SK-N-SH (cell line): ENCODE data around the gene OR5W2. TPM values are rescaled to one million over a fixed set of nuclear protein-coding genes. Genes with fewer than 3 reads are reported as not detected.
"Not testable (repeated sequence)": the region's sequence is repeated elsewhere in the genome, so short reads cannot be mapped to it uniquely, and the experiment has no call there.

Experiments
- CTCF ChIA-PET: fragments of 300-600, 350-600 bp; formaldehyde crosslinking; extraction: SDS; loops from one replicate; lab custom pipeline; 2021; lab: Yijun Ruan, JAX
- POLR2A ChIA-PET: fragments of 350-600 bp; sonication (Branson Sonifier 250); formaldehyde crosslinking; extraction: SDS; loops from one replicate; lab custom pipeline; 2020; ENCODE audit warnings: antibody characterized with exemption, inconsistent platforms; lab: Yijun Ruan, JAX
- DNase-seq: peaks from one replicate; pipeline ENCODE4 v3.0.0; 2012
- H2AFZ ChIP-seq: fragments of 200-600 bp; sonication (generic); 2 replicates; pipeline ENCODE4 v1.8.1; 2016; ENCODE audit warnings: antibody characterized with exemption, mild to moderate bottlenecking, low read depth
- H3F3A ChIP-seq: fragments of 200-600 bp; sonication (generic); replicated peaks from 2 replicates; pipeline ENCODE3; 2016; ENCODE audit warnings: antibody characterized with exemption, mild to moderate bottlenecking; ENCODE audit not compliant: insufficient read depth
- H3K27ac ChIP-seq, 2 experiments: fragments of 200-500 bp in 1 of 2; fragments of 200-600 bp in 1 of 2; sonication (Bioruptor generic) in 1 of 2; sonication (generic), shearing (Covaris generic) in 1 of 2; 2 replicates each; pipeline versions ENCODE4 v1.5.1 to v1.6.1; 2014 to 2016; ENCODE audit warnings: low read depth in 2 of 2, inconsistent platforms in 1 of 2, low read length in 1 of 2, mild to moderate bottlenecking in 1 of 2, mixed read lengths in 1 of 2
- H3K27me3 ChIP-seq: fragments of 200-600 bp; sonication (generic), shearing (Covaris generic); 2 replicates; pipeline ENCODE4 v1.6.1; 2016; ENCODE audit warnings: mixed run types; ENCODE audit not compliant: insufficient read depth
- H3K36me3 ChIP-seq, 2 experiments: fragments of 200-500 bp in 1 of 2; fragments of 200-600 bp in 1 of 2; sonication (Bioruptor generic) in 1 of 2; sonication (generic) in 1 of 2; replicated peaks in 1 of 2; 2 replicates each; pipeline versions ENCODE3 to v1.5.1; 2014 to 2016; ENCODE audit warnings: low read length in 1 of 2, mild to moderate bottlenecking in 1 of 2; ENCODE audit not compliant: insufficient read depth in 2 of 2, control insufficient read depth in 1 of 2
- H3K4me1 ChIP-seq, 2 experiments: fragments of 200-500 bp in 1 of 2; fragments of 200-600 bp in 1 of 2; sonication (Bioruptor generic) in 1 of 2; sonication (generic), shearing (Covaris generic) in 1 of 2; 2 replicates each; pipeline versions ENCODE4 v1.5.1 to v1.6.1; 2014 to 2016; ENCODE audit warnings: low read depth in 1 of 2, low read length in 1 of 2, mixed run types in 1 of 2; ENCODE audit not compliant: insufficient read depth in 2 of 2, control insufficient read depth in 1 of 2
- H3K4me2 ChIP-seq: fragments of 200-600 bp; sonication (generic), shearing (Covaris generic); 2 replicates; pipeline ENCODE4 v1.6.1; 2017; ENCODE audit warnings: mixed run types
- H3K4me3 ChIP-seq, 2 experiments: fragments of 200-500 bp in 1 of 2; fragments of 200-600 bp in 1 of 2; sonication (Bioruptor generic) in 1 of 2; sonication (generic), shearing (Covaris generic) in 1 of 2; 2 replicates each; pipeline versions ENCODE4 v1.5.1 to v1.8.1; 2014 to 2016; ENCODE audit warnings: low read depth in 2 of 2, inconsistent platforms in 1 of 2, low read length in 1 of 2, mild to moderate bottlenecking in 1 of 2, mixed read lengths in 1 of 2, moderate library complexity in 1 of 2
- H3K79me2 ChIP-seq: fragments of 200-600 bp; sonication (generic); 2 replicates; pipeline ENCODE4 v1.8.1; 2017; ENCODE audit warnings: mild to moderate bottlenecking; ENCODE audit not compliant: insufficient read depth
- H3K9ac ChIP-seq: fragments of 200-600 bp; sonication (generic); 2 replicates; pipeline ENCODE4 v1.6.1; 2017; ENCODE audit warnings: mixed run types
- H3K9me2 ChIP-seq: fragments of 200-600 bp; sonication (generic); 2 replicates; pipeline ENCODE4 v1.6.1; 2017; ENCODE audit warnings: mixed run types
- H3K9me3 ChIP-seq: fragments of 200-600 bp; sonication (generic); 2 replicates; pipeline ENCODE4 v1.6.1; 2017; ENCODE audit warnings: mixed run types, mild to moderate bottlenecking, moderate library complexity
- H4K20me1 ChIP-seq: fragments of 200-600 bp; sonication (generic); 2 replicates; pipeline ENCODE4 v1.6.1; 2017; ENCODE audit warnings: mild to moderate bottlenecking, mixed run types; ENCODE audit not compliant: insufficient read depth
- ELF1 ChIP-seq: IDR thresholded peaks from 2 replicates; pipeline ENCODE4 v1.4.0; 2012
- EP300 ChIP-seq, 2 experiments: IDR thresholded peaks; 2 replicates each; pipeline versions ENCODE4 v1.4.0 to v1.6.1; 2012; ENCODE audit warnings: borderline replicate concordance in 1 of 2, low read depth in 1 of 2, low read length in 1 of 2
- WGBS: methylation state at CpG from one replicate; pipeline ENCODE4 v1.1.6; 2017; ENCODE audit warnings: low lambda C conversion rate; 5-methylcytosine and 5-hydroxymethylcytosine counted together
- polyA plus RNA-seq, 3 experiments: library from polyadenylated mRNA; depleted of rRNA; stranded (reverse); fragments of >200 nt; gene quantifications; 2 replicates each; pipeline ENCODE4 v1.2.3, GENCODE V29; 2012
- TF ChIP-seq, protein P1 (sequence below): fragments of 200-600 bp; sonication (generic); IDR thresholded peaks from 2 replicates; pipeline ENCODE4 v1.6.1; 2017; ENCODE audit warnings: antibody characterized with exemption, mild to moderate bottlenecking, moderate library complexity

OR5W2 gene
- polyA plus RNA-seq, 1 of the 3 experiments (the other 2 are of a cell fraction) = not detected

DNA sequence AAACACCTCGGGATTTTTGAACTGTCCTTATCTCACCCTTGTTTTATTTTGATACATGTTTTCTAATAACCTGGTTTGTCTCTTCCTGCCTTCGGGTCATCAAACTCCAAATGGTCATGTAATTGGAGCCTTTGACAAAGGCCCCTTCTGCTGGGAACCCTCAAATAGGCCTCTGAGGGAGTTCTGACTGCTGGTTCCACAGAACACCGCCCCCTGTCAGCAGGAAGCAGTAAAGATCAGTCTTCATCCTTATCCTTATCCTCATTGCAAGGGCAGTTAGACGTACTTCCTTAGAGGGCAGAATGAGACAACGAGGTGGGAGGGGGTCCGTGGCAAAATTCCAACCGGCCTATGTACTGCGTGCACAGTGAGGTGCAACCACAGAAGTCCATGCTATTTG is 19.2 kb downstream of the OR5W2 start:
- ChIA-PET CTCF (interaction anchor here (1.5 kb wide), 1 partner anchor 68 kb away, joined by 3 read pairs; the partner anchor contains the start of gene OR5L2), POLR2A (no interaction called here)
- H3K27ac ChIP-seq = no peak overlapping the region
- DNase-seq = peak; percentile 4
- no peaks in the 10 kb centered on the region for H4K20me1 ChIP-seq
- WGBS = 21% methylated on average over 8 of the region's 8 CpGs
- H3K4me3 ChIP-seq = no peak overlapping the region
- no peaks in the 10 kb centered on the region for H3K27me3 ChIP-seq
- no peak overlapping the region for H2AFZ ChIP-seq
- no peaks in the 10 kb centered on the region for H3K79me2 ChIP-seq
- H3K9me2 ChIP-seq = no peaks in the 10 kb centered on the region
- no peak overlapping the region for H3K9ac ChIP-seq
- no peaks in the 10 kb centered on the region for H3K36me3 ChIP-seq
- H3K9me3 ChIP-seq = no peaks in the 10 kb centered on the region
- no peaks in the 10 kb centered on the region for H3F3A ChIP-seq
- TF ChIP-seq, protein P1, sequence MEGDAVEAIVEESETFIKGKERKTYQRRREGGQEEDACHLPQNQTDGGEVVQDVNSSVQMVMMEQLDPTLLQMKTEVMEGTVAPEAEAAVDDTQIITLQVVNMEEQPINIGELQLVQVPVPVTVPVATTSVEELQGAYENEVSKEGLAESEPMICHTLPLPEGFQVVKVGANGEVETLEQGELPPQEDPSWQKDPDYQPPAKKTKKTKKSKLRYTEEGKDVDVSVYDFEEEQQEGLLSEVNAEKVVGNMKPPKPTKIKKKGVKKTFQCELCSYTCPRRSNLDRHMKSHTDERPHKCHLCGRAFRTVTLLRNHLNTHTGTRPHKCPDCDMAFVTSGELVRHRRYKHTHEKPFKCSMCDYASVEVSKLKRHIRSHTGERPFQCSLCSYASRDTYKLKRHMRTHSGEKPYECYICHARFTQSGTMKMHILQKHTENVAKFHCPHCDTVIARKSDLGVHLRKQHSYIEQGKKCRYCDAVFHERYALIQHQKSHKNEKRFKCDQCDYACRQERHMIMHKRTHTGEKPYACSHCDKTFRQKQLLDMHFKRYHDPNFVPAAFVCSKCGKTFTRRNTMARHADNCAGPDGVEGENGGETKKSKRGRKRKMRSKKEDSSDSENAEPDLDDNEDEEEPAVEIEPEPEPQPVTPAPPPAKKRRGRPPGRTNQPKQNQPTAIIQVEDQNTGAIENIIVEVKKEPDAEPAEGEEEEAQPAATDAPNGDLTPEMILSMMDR = peak; percentile 30; the same call in 1 of the 2 replicates
- TF ChIP-seq ELF1 (no peak), EP300 (IDR thresholded peaks at IDR 0.05; ENCODE audit: borderline replicate concordance in 1 of 2, low read depth in 1 of 2, low read length in 1 of 2) (no peak)
- H3K4me2 ChIP-seq = no peak overlapping the region
- no peaks in the 10 kb centered on the region for H3K4me1 ChIP-seq

DNA sequence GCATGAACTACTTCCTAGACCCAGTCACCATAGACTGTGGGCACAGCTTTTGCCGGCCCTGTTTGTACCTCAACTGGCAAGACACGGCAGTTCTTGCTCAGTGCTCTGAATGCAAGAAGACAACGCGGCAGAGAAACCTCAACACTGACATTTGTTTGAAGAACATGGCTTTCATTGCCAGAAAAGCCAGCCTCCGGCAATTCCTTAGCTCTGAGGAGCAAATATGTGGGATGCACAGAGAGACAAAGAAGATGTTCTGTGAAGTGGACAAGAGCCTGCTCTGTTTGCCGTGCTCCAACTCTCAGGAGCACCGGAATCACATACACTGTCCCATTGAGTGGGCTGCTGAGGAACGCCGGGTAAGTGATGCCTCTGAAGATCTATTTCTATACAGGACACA is 28.9 kb downstream of the OR5W2 start:
- H3K4me2 ChIP-seq, CTCF ChIA-PET, H3K9me3 ChIP-seq, H3K36me3 ChIP-seq, H3K4me1 ChIP-seq, H3K27me3 ChIP-seq, H3K4me3 ChIP-seq, H3F3A ChIP-seq, H3K79me2 ChIP-seq, POLR2A ChIA-PET, H3K9ac ChIP-seq, H2AFZ ChIP-seq, DNase-seq, H3K27ac ChIP-seq, H4K20me1 ChIP-seq, H3K9me2 ChIP-seq: not testable (repeated sequence)
- WGBS = 4% methylated on average over 9 of the region's 9 CpGs

DNA sequence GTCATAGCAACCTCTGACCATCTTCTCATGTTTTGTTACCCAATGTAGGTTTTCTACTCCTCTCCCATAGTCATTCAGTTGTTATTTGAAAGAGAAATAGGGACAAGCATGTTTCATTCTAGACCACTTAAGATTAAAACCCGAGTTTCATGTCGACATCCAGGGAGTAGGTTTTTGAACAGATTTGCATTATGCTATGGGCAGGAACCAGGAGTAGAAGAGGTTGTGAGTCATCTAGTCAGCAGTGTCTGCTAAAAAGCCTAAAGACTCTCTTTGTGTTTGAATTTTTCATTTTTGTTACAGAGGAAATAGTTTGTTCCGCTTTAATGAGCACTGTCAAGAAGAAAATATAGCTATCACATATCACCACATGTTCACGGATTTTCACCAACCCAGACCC is 29.4 kb downstream of the OR5W2 start:
- H3K9ac ChIP-seq, H3K9me2 ChIP-seq, H3K4me3 ChIP-seq, H3K4me2 ChIP-seq, POLR2A ChIA-PET, H3K27ac ChIP-seq, DNase-seq, H3K36me3 ChIP-seq, H2AFZ ChIP-seq, H3K27me3 ChIP-seq, H3K4me1 ChIP-seq, CTCF ChIA-PET, H3K9me3 ChIP-seq, H3K79me2 ChIP-seq, H4K20me1 ChIP-seq, H3F3A ChIP-seq: not testable (repeated sequence)
- WGBS = 6% methylated on average over 4 of the region's 4 CpGs

DNA sequence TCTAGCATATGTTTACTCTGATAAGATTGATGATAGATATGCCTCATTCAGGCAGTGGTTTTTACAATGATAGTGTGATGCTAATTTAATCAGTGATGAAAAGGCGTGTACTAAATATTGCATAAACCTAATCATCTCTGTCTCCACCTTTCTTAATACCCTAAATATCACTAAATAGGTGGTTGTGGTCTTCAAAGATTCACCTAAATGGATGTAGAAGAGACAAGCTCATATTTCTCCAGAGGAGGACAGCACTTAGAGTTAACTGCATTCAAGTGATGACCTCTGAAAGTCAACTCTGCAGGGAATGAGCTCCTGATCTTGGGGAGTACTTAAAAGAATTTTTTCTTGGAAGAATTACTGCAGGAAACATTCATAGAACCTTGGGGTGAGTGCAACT is 31.4 kb downstream of the OR5W2 start, which contains the start of gene TRIM51:
TSS of gene TRIM51 (plus strand) at position 301 of the 400 bp plus-strand sequence. CDS start 2,132 bp downstream, outside the sequence.
- H2AFZ ChIP-seq, H3K9me3 ChIP-seq, H3K4me2 ChIP-seq, H3K9me2 ChIP-seq, DNase-seq, H3K79me2 ChIP-seq, H4K20me1 ChIP-seq, H3K4me3 ChIP-seq, H3K27ac ChIP-seq, CTCF ChIA-PET, H3K27me3 ChIP-seq, H3F3A ChIP-seq, H3K9ac ChIP-seq, POLR2A ChIA-PET, H3K36me3 ChIP-seq, H3K4me1 ChIP-seq: not testable (repeated sequence)
- WGBS = 6% methylated on average over 1 of the region's 1 CpG
